22Rv1 (cell line): ENCODE measurements around the gene KCTD20.

Experiments
- CTCF ChIP-seq: fragments of 450-650 bp; IDR thresholded peaks from 2 replicates; pipeline ENCODE4 v1.5.1; 2017; ENCODE audit warnings: mild to moderate bottlenecking
- ZFX ChIP-seq: fragments of 450-650 bp; IDR thresholded peaks from 2 replicates; pipeline ENCODE4 v1.6.1; 2017; ENCODE audit warnings: antibody characterized with exemption, borderline replicate concordance

- no peak for TF ChIP-seq CTCF
- no peak for TF ChIP-seq ZFX
Measured at GRCh38 chr6:36484736-36485135, 41.9 kb downstream of the KCTD20 start.
